ENCODE data around the gene FAF1. TPM values are rescaled to one million over a fixed set of nuclear protein-coding genes. Genes with fewer than 3 reads are reported as not detected.

FAF1 gene
- total and polyA plus RNA-seq, 2 donors (not counting 3 experiments of a cell fraction or from before 2014, with no cell fraction given) = 9.0 to 57.6 TPM

DNA sequence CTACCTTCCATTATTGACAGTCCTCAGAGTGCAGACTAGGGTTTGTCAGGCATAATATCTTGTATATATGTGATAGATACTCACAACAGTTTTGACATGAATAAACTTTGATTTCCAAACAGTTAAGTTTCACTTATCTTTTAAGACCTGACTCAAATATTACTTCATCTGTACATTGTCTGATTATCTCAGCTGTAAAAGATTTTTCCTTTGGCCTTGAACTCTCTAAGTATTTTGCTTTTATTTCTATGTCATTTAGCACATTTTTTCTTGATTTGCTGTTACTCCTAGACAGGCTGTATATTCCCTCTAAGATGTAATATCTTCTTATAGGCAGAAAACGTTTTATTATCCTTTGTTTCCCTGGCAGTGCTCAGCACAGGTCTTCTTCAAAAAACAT is 471.2 kb downstream of the FAF1 start:
- peaks cover 3% of the 10 kb centered on the region for H3K9me1 ChIP-seq (replicated peaks; ENCODE audit: control insufficient read depth, extremely low read depth, insufficient read depth, low read length)
- BruUV-seq (replicated peaks) = no TSS peak
- FAIRE-seq (no peak), DNase-seq (ENCODE audit: low read depth, low spot score) (no peak)
- no peak overlapping the region for H3K4me3 ChIP-seq (replicated peaks in 1 of 3; ENCODE audit: insufficient read depth in 1 of 3, low read depth in 1 of 3, low read length in 3 of 3)
- ChIA-PET CTCF (interaction anchor here (1.5 kb wide), 1 partner anchor 34 kb away, joined by 3 read pairs; no protein-coding TSS in a partner anchor), POLR2A (no interaction called here)
- H3K27ac ChIP-seq (ENCODE audit: insufficient read depth, low read depth, low read length) = no peak overlapping the region
- H3K27me3 ChIP-seq (ENCODE audit: control insufficient read depth in 2 of 2, insufficient read depth in 2 of 2, low read length in 2 of 2) = no peaks in the 10 kb centered on the region
- H3K36me3 ChIP-seq (ENCODE audit: control insufficient read depth in 2 of 2, extremely low read depth in 1 of 2, insufficient read depth in 2 of 2, low read length in 2 of 2) = peaks cover 0 to 1% of the 10 kb centered on the region in 2 experiments
- intact Hi-C loops (cut with micrococcal nuclease) = no loop called here
- dilution Hi-C loops (cut with MboI; ENCODE audit: extremely low pct_ligation_motif_present, low sequenced_read_pairs) = no loop called here
- no peaks in the 10 kb centered on the region for H3K9me3 ChIP-seq (replicated peaks; ENCODE audit: control insufficient read depth, insufficient read depth, low read length)
- TF ChIP-seq EZH2 (IDR thresholded peaks at IDR 0.05; ENCODE audit: borderline replicate concordance, low read depth, low read length, severe bottlenecking) (no peak), JUN (IDR thresholded peaks at IDR 0.05; ENCODE audit: borderline replicate concordance, insufficient read depth, insufficient read length, low read depth) (no peak), POLR2AphosphoS5 (IDR thresholded peaks at IDR 0.05; ENCODE audit: insufficient read depth, low read depth, low read length) (no peak), MYC (IDR thresholded peaks at IDR 0.05; ENCODE audit: low read depth, low read length) (no peak)
- TF ChIP-seq, protein P1, sequence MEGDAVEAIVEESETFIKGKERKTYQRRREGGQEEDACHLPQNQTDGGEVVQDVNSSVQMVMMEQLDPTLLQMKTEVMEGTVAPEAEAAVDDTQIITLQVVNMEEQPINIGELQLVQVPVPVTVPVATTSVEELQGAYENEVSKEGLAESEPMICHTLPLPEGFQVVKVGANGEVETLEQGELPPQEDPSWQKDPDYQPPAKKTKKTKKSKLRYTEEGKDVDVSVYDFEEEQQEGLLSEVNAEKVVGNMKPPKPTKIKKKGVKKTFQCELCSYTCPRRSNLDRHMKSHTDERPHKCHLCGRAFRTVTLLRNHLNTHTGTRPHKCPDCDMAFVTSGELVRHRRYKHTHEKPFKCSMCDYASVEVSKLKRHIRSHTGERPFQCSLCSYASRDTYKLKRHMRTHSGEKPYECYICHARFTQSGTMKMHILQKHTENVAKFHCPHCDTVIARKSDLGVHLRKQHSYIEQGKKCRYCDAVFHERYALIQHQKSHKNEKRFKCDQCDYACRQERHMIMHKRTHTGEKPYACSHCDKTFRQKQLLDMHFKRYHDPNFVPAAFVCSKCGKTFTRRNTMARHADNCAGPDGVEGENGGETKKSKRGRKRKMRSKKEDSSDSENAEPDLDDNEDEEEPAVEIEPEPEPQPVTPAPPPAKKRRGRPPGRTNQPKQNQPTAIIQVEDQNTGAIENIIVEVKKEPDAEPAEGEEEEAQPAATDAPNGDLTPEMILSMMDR (IDR thresholded peaks at IDR 0.05; ENCODE audit: extremely low read depth in 1 of 2, insufficient read depth in 1 of 2, low read depth in 1 of 2, low read length in 2 of 2) = no peak
- no peak overlapping the region for H3K9ac ChIP-seq (replicated peaks; ENCODE audit: extremely low read depth, insufficient read depth, low read length)
- no peak overlapping the region for H3K4me2 ChIP-seq (ENCODE audit: insufficient read depth, low read length)
- no peak overlapping the region for H2AFZ ChIP-seq (ENCODE audit: low read depth, low read length)
- H3K4me1 ChIP-seq (ENCODE audit: control insufficient read depth, extremely low read depth, insufficient read depth, low read length) = no peaks in the 10 kb centered on the region
- peaks cover 2% of the 10 kb centered on the region for H4K20me1 ChIP-seq (replicated peaks; ENCODE audit: control insufficient read depth, extremely low read depth, insufficient read depth, low read length)
- H3K79me2 ChIP-seq (ENCODE audit: control insufficient read depth, insufficient read depth, low read length) = no peaks in the 10 kb centered on the region

GRCh38 chr1:50488356-50488755 is 471.7 kb downstream of the FAF1 start:
- Histone ChIP-seq H3K4me1 (ENCODE audit: control insufficient read depth, extremely low read depth, insufficient read depth, low read length) (no peaks in the 10 kb centered on the region), H3K9ac (replicated peaks; ENCODE audit: extremely low read depth, insufficient read depth, low read length) (no peak overlapping the region), H3K4me3 (replicated peaks in 1 of 3; ENCODE audit: insufficient read depth in 1 of 3, low read depth in 1 of 3, low read length in 3 of 3) (no peak overlapping the region), H3K4me2 (ENCODE audit: insufficient read depth, low read length) (no peak overlapping the region), H3K9me1 (replicated peaks; ENCODE audit: control insufficient read depth, extremely low read depth, insufficient read depth, low read length) (peaks cover 3% of the 10 kb centered on the region), H3K36me3 (ENCODE audit: control insufficient read depth in 2 of 2, extremely low read depth in 1 of 2, insufficient read depth in 2 of 2, low read length in 2 of 2) (peaks cover 0 to 1% of the 10 kb centered on the region in 2 experiments), H3K27ac (ENCODE audit: insufficient read depth, low read depth, low read length) (no peak overlapping the region), H3K9me3 (replicated peaks; ENCODE audit: control insufficient read depth, insufficient read depth, low read length) (no peaks in the 10 kb centered on the region), H3K27me3 (ENCODE audit: control insufficient read depth in 2 of 2, insufficient read depth in 2 of 2, low read length in 2 of 2) (no peaks in the 10 kb centered on the region), H3K79me2 (ENCODE audit: control insufficient read depth, insufficient read depth, low read length) (no peaks in the 10 kb centered on the region), H4K20me1 (replicated peaks; ENCODE audit: control insufficient read depth, extremely low read depth, insufficient read depth, low read length) (peaks cover 2% of the 10 kb centered on the region), H2AFZ (ENCODE audit: low read depth, low read length) (no peak overlapping the region)
- intact Hi-C loops (cut with micrococcal nuclease) (no loop called here), dilution Hi-C loops (cut with MboI; ENCODE audit: extremely low pct_ligation_motif_present, low sequenced_read_pairs) (no loop called here)
- FAIRE-seq (no peak), DNase-seq (ENCODE audit: low read depth, low spot score) (no peak)
- TF ChIP-seq MYC (IDR thresholded peaks at IDR 0.05; ENCODE audit: low read depth, low read length) (no peak), EZH2 (IDR thresholded peaks at IDR 0.05; ENCODE audit: borderline replicate concordance, low read depth, low read length, severe bottlenecking) (no peak), JUN (IDR thresholded peaks at IDR 0.05; ENCODE audit: borderline replicate concordance, insufficient read depth, insufficient read length, low read depth) (no peak), POLR2AphosphoS5 (IDR thresholded peaks at IDR 0.05; ENCODE audit: insufficient read depth, low read depth, low read length) (no peak), POLR2A (IDR thresholded peaks at IDR 0.05; ENCODE audit: low read depth, low read length) (no peak), GATA2 (IDR thresholded peaks at IDR 0.05; ENCODE audit: insufficient read depth, insufficient read length, low read depth, low read length) (no peak), MAX (IDR thresholded peaks at IDR 0.05; ENCODE audit: insufficient read depth, insufficient read length) (no peak), FOS (IDR thresholded peaks at IDR 0.05; ENCODE audit: borderline replicate concordance, insufficient read depth, low read length) (no peak)
- TF ChIP-seq, protein P1 (IDR thresholded peaks at IDR 0.05; ENCODE audit: extremely low read depth in 1 of 2, insufficient read depth in 1 of 2, low read depth in 1 of 2, low read length in 2 of 2) = no peak
- ChIA-PET CTCF (interaction anchor here (1.5 kb wide), 1 partner anchor 33 kb away, joined by 3 read pairs; no protein-coding TSS in a partner anchor), POLR2A (no interaction called here)
- BruUV-seq (replicated peaks) = no TSS peak
